Mammary epithelial cell (primary cell): Measurements from ENCODE around the gene SLC2A6.

Experiments used
- CTCF ChIP-seq, 2 donors: IDR thresholded peaks in 1 of 2; conservative IDR thresholded peaks in 1 of 2; 2 replicates each; pipeline ENCODE4 v1.5.1; 2011 to 2012; ENCODE audit warnings: inconsistent platforms in 2 of 2, low read length in 2 of 2, mild to moderate bottlenecking in 2 of 2, control low read depth in 1 of 2, low read depth in 1 of 2; ENCODE audit not compliant: insufficient read depth in 1 of 2; ENCODE audit errors: extremely low read depth in 1 of 2
- EZH2 ChIP-seq: IDR thresholded peaks from 2 replicates; pipeline ENCODE4 v1.6.1; 2012; ENCODE audit warnings: low read length, inconsistent platforms, borderline replicate concordance

GRCh38 chr9:133452562-133452961 lies 26.3 kb downstream of the SLC2A6 start:
- TF ChIP-seq CTCF (conservative IDR thresholded peaks at IDR 0.05 in 1 of 2, IDR thresholded peaks at IDR 0.05 in 1 of 2; ENCODE audit: extremely low read depth in 1 of 2, insufficient read depth in 1 of 2, low read depth in 1 of 2, low read length in 2 of 2) (no peak), EZH2 (no peak)
